Neuronal stem cell (in vitro differentiated cells): ENCODE data around the gene PPARG.

ENCODE experiments used
- DNase-seq: peaks from one replicate; pipeline ENCODE4 v3.0.0-alpha.2; 2013; ENCODE audit warnings: low spot score
- H2AFZ ChIP-seq: one replicate; pipeline ENCODE4 v1.6.1; 2013; ENCODE audit warnings: mild to moderate bottlenecking, low read length, inconsistent platforms
- H2AK5ac ChIP-seq: 2 replicates; pipeline ENCODE4 v1.6.1; 2013; ENCODE audit warnings: low read depth, mild to moderate bottlenecking, inconsistent platforms, low read length, moderate library complexity, mixed read lengths
- H2BK120ac ChIP-seq: 2 replicates; pipeline ENCODE4 v1.6.1; 2013; ENCODE audit warnings: low read depth, mild to moderate bottlenecking, inconsistent platforms, low read length, moderate library complexity, mixed read lengths
- H2BK12ac ChIP-seq: one replicate; pipeline ENCODE4 v1.6.1; 2013; ENCODE audit warnings: low read length, inconsistent platforms
- H2BK15ac ChIP-seq: 2 replicates; pipeline ENCODE4 v1.6.1; 2013; ENCODE audit warnings: mild to moderate bottlenecking, low read length, inconsistent platforms, mixed read lengths
- H2BK5ac ChIP-seq: one replicate; pipeline ENCODE4 v1.6.1; 2013; ENCODE audit warnings: inconsistent platforms, mild to moderate bottlenecking, low read length, moderate library complexity
- H3K14ac ChIP-seq: one replicate; pipeline ENCODE4 v1.6.1; 2013; ENCODE audit warnings: low read length, inconsistent platforms
- H3K18ac ChIP-seq: 2 replicates; pipeline ENCODE4 v1.6.1; 2013; ENCODE audit warnings: low read length, inconsistent platforms
- H3K23ac ChIP-seq: 2 replicates; pipeline ENCODE4 v1.6.1; 2013; ENCODE audit warnings: low read depth, mild to moderate bottlenecking, mixed read lengths, low read length, inconsistent platforms; ENCODE audit not compliant: poor library complexity
- H3K27ac ChIP-seq: replicated peaks from 3 replicates; pipeline ENCODE4 v1.5.1; 2013; ENCODE audit warnings: low read length, inconsistent platforms
- H3K27me3 ChIP-seq, 3 experiments: 2 replicates each; pipeline ENCODE4 v1.6.1; 2013; ENCODE audit warnings: low read length in 3 of 3, mild to moderate bottlenecking in 2 of 3, inconsistent platforms in 1 of 3, low read depth in 1 of 3, mixed read lengths in 1 of 3, moderate library complexity in 1 of 3; ENCODE audit not compliant: control insufficient read depth in 3 of 3, insufficient read depth in 3 of 3
- H3K36me3 ChIP-seq, 2 donors: replicated peaks in 1 of 2; 2 replicates each; pipeline ENCODE4 v1.6.1; 2013; ENCODE audit warnings: low read length in 2 of 2; ENCODE audit not compliant: control insufficient read depth in 2 of 2, insufficient read depth in 2 of 2
- H3K4ac ChIP-seq: 2 replicates; pipeline ENCODE4 v1.6.1; 2013; ENCODE audit warnings: inconsistent platforms, mild to moderate bottlenecking, low read length, moderate library complexity
- H3K4me1 ChIP-seq, 2 donors: 1 replicate in 1 of 2; 2 replicates in 1 of 2; pipeline ENCODE4 v1.6.1; 2013; ENCODE audit warnings: low read length in 2 of 2, low read depth in 1 of 2; ENCODE audit not compliant: control insufficient read depth in 2 of 2, insufficient read depth in 1 of 2
- H3K4me2 ChIP-seq: one replicate; pipeline ENCODE4 v1.6.1; 2013; ENCODE audit warnings: mild to moderate bottlenecking, low read length, inconsistent platforms; ENCODE audit not compliant: insufficient read depth, poor library complexity, severe bottlenecking
- H3K4me3 ChIP-seq, 2 donors: 2 replicates each; pipeline ENCODE4 v1.5.1; 2013; ENCODE audit warnings: low read length in 2 of 2, mild to moderate bottlenecking in 2 of 2, inconsistent platforms in 1 of 2, moderate library complexity in 1 of 2
- H3K79me1 ChIP-seq: one replicate; pipeline ENCODE4 v1.6.1; 2013; ENCODE audit warnings: low read depth, mild to moderate bottlenecking, inconsistent platforms, low read length, moderate library complexity
- H3K9ac ChIP-seq: one replicate; pipeline ENCODE4 v1.6.1; 2013; ENCODE audit warnings: mild to moderate bottlenecking, low read depth, low read length, inconsistent platforms; ENCODE audit not compliant: poor library complexity
- H3K9me3 ChIP-seq, 2 donors: replicated peaks in 1 of 2; 2 replicates each; pipeline versions ENCODE3 to v1.6.1; 2013; ENCODE audit warnings: low read length in 2 of 2, mild to moderate bottlenecking in 2 of 2, inconsistent platforms in 1 of 2, low read depth in 1 of 2, mixed read lengths in 1 of 2, moderate library complexity in 1 of 2; ENCODE audit not compliant: control insufficient read depth in 2 of 2, insufficient read depth in 1 of 2
- H4K8ac ChIP-seq: one replicate; pipeline ENCODE4 v1.6.1; 2013; ENCODE audit warnings: low read depth, mild to moderate bottlenecking, inconsistent platforms, low read length, moderate library complexity
- H4K91ac ChIP-seq: one replicate; pipeline ENCODE4 v1.6.1; 2013; ENCODE audit warnings: low read length, low read depth, mild to moderate bottlenecking, inconsistent platforms; ENCODE audit not compliant: poor library complexity
- WGBS, 2 donors: extraction: QIAGEN DNeasy Blood & Tissue Kit; methylation state at CpG; one replicate each; pipeline ENCODE4 v1.1.7; 2013; ENCODE audit warnings: missing lambda C conversion rate in 2 of 2, mixed read lengths in 1 of 2; ENCODE audit not compliant: insufficient read length in 2 of 2, insufficient replicate concordance in 1 of 2; ENCODE audit errors: extremely low coverage in 2 of 2; 5-methylcytosine and 5-hydroxymethylcytosine counted together

PPARG gene

GRCh38 chr3:12369598-12369997 is 80.7 kb downstream of the PPARG start:
- Histone ChIP-seq H2BK120ac (no peak overlapping the region), H3K4me1 (no peaks in the 10 kb centered on the region), H3K36me3 (no peaks in the 10 kb centered on the region), H3K14ac (no peak overlapping the region), H3K27ac (no peak overlapping the region), H3K4me3 (no peak overlapping the region), H3K4me2 (no peak overlapping the region), H3K9me3 (no peaks in the 10 kb centered on the region), H3K4ac (no peak overlapping the region), H2AK5ac (no peak overlapping the region), H4K8ac (no peak overlapping the region), H3K9ac (no peak overlapping the region), H2AFZ (no peak overlapping the region), H3K18ac (no peak overlapping the region), H3K79me1 (no peaks in the 10 kb centered on the region), H3K27me3 (no peaks in the 10 kb centered on the region), H2BK15ac (no peak overlapping the region), H3K23ac (no peak overlapping the region), H2BK5ac (no peak overlapping the region), H2BK12ac (no peak overlapping the region), H4K91ac (no peak overlapping the region)
- DNase-seq, result no peak
- no CpG with 5 or more reads among the region's 1 CpG for WGBS, 2 donors

GRCh38 chr3:12370758-12371157 is 81.9 kb downstream of the PPARG start:
- no peaks in the 10 kb centered on the region for H3K36me3 ChIP-seq
- no peak overlapping the region for H3K27ac ChIP-seq
- WGBS, 2 donors, result no CpG with 5 or more reads among the region's 2 CpGs
- no peaks in the 10 kb centered on the region for H3K27me3 ChIP-seq
- H3K79me1 ChIP-seq, result no peaks in the 10 kb centered on the region
- no peak overlapping the region for H3K23ac ChIP-seq
- no peak overlapping the region for H3K9ac ChIP-seq
- no peak overlapping the region for H2BK12ac ChIP-seq
- DNase-seq, result no peak
- H2AK5ac ChIP-seq, result no peak overlapping the region
- no peak overlapping the region for H3K4me2 ChIP-seq
- no peak overlapping the region for H2BK5ac ChIP-seq
- no peak overlapping the region for H2BK15ac ChIP-seq
- H3K9me3 ChIP-seq, result no peaks in the 10 kb centered on the region
- H3K4me1 ChIP-seq, result no peaks in the 10 kb centered on the region
- H3K18ac ChIP-seq, result no peak overlapping the region
- H4K91ac ChIP-seq, result no peak overlapping the region
- no peak overlapping the region for H3K4ac ChIP-seq
- H2AFZ ChIP-seq, result no peak overlapping the region
- H3K4me3 ChIP-seq, result no peak overlapping the region
- no peak overlapping the region for H2BK120ac ChIP-seq
- H4K8ac ChIP-seq, result no peak overlapping the region
- H3K14ac ChIP-seq, result no peak overlapping the region

GRCh38 chr3:12371525-12372140 is 82.8 kb downstream of the PPARG start:
- WGBS, 2 donors, result no CpG with 5 or more reads among the region's 6 CpGs
- Histone ChIP-seq H3K18ac (no peak overlapping the region), H4K8ac (no peak overlapping the region), H3K4ac (no peak overlapping the region), H3K4me2 (no peak overlapping the region), H2BK5ac (no peak overlapping the region), H3K9ac (no peak overlapping the region), H3K79me1 (no peaks in the 10 kb centered on the region), H3K4me1 (no peaks in the 10 kb centered on the region), H3K27me3 (no peaks in the 10 kb centered on the region), H3K14ac (no peak overlapping the region), H2AFZ (no peak overlapping the region), H3K4me3 (no peak overlapping the region), H3K36me3 (no peaks in the 10 kb centered on the region), H2BK15ac (no peak overlapping the region), H2AK5ac (no peak overlapping the region), H3K27ac (no peak overlapping the region), H3K23ac (no peak overlapping the region), H2BK120ac (no peak overlapping the region), H2BK12ac (no peak overlapping the region), H3K9me3 (no peaks in the 10 kb centered on the region), H4K91ac (no peak overlapping the region)
- no peak for DNase-seq

GRCh38 chr3:12372741-12373280 is 83.9 kb downstream of the PPARG start:
- WGBS, 2 donors, result no CpG with 5 or more reads among the region's 2 CpGs
- Histone ChIP-seq H4K8ac (no peak overlapping the region), H3K79me1 (no peaks in the 10 kb centered on the region), H2BK120ac (no peak overlapping the region), H3K18ac (no peak overlapping the region), H2AFZ (no peak overlapping the region), H3K36me3 (no peaks in the 10 kb centered on the region), H3K4me2 (no peak overlapping the region), H3K4ac (no peak overlapping the region), H2BK5ac (no peak overlapping the region), H3K9ac (no peak overlapping the region), H2AK5ac (no peak overlapping the region), H2BK12ac (no peak overlapping the region), H3K4me3 (no peak overlapping the region), H2BK15ac (no peak overlapping the region), H3K14ac (no peak overlapping the region), H3K27ac (no peak overlapping the region), H3K23ac (no peak overlapping the region), H3K4me1 (no peaks in the 10 kb centered on the region), H4K91ac (no peak overlapping the region), H3K27me3 (no peaks in the 10 kb centered on the region), H3K9me3 (no peaks in the 10 kb centered on the region)
- DNase-seq, result no peak
